CD14-positive monocyte (primary cell): ENCODE results near the gene CCP110. TPM values are rescaled to one million over a fixed set of nuclear protein-coding genes. Genes with fewer than 3 reads are reported as not detected.

ENCODE experiments used
- DNase-seq, 3 donors: peaks; one replicate each; pipeline ENCODE4 v3.0.0-alpha.2; 2011 to 2022
- H2AFZ ChIP-seq: 2 replicates; pipeline ENCODE4 v1.6.0; 2012; ENCODE audit warnings: mild to moderate bottlenecking, low read depth, low read length, inconsistent platforms; ENCODE audit not compliant: insufficient read depth, poor library complexity, severe bottlenecking
- H3K27ac ChIP-seq, 2 donors: 1 replicate in 1 of 2; 2 replicates in 1 of 2; pipeline ENCODE4 v1.5.1; 2012 to 2013; ENCODE audit warnings: low read length in 2 of 2, control low read depth in 1 of 2, inconsistent platforms in 1 of 2, low read depth in 1 of 2, mild to moderate bottlenecking in 1 of 2
- H3K27me3 ChIP-seq, 2 donors: one replicate each; pipeline versions ENCODE4 v1.6.0 to v1.6.1; 2011 to 2013; ENCODE audit warnings: low read length in 2 of 2; ENCODE audit not compliant: control insufficient read depth in 2 of 2, insufficient read depth in 2 of 2
- H3K36me3 ChIP-seq, 2 donors: replicated peaks in 1 of 2; 1 replicate in 1 of 2; 2 replicates in 1 of 2; pipeline versions ENCODE4 v1.5.1 to v1.6.1; 2012 to 2013; ENCODE audit warnings: low read length in 2 of 2, control low read depth in 1 of 2, inconsistent platforms in 1 of 2, mild to moderate bottlenecking in 1 of 2; ENCODE audit not compliant: insufficient read depth in 2 of 2, control insufficient read depth in 1 of 2
- H3K4me1 ChIP-seq, 2 donors: 1 replicate in 1 of 2; 2 replicates in 1 of 2; pipeline versions ENCODE4 v1.5.1 to v1.6.1; 2012 to 2013; ENCODE audit warnings: low read length in 2 of 2, control low read depth in 1 of 2, inconsistent platforms in 1 of 2, mild to moderate bottlenecking in 1 of 2, moderate library complexity in 1 of 2; ENCODE audit not compliant: insufficient read depth in 2 of 2, control insufficient read depth in 1 of 2
- H3K4me2 ChIP-seq: replicated peaks from 2 replicates; pipeline ENCODE3; 2012; ENCODE audit warnings: low read length, moderate library complexity, mild to moderate bottlenecking; ENCODE audit not compliant: poor library complexity, severe bottlenecking; ENCODE audit errors: extremely low read depth
- H3K4me3 ChIP-seq, 3 experiments: fragments of 200-600 bp in 1 of 3; sonication (generic) in 1 of 3; replicated peaks in 1 of 3; 1 replicate in 2 of 3; 2 replicates in 1 of 3; pipeline ENCODE4 v1.5.1; 2011 to 2013; ENCODE audit warnings: low read length in 3 of 3, mild to moderate bottlenecking in 3 of 3, control low read depth in 2 of 3, low read depth in 2 of 3, inconsistent platforms in 1 of 3, moderate library complexity in 1 of 3
- H3K79me2 ChIP-seq: 2 replicates; pipeline ENCODE4 v1.6.0; 2012; ENCODE audit warnings: mild to moderate bottlenecking, control low read depth, inconsistent platforms, low read length, moderate library complexity; ENCODE audit not compliant: insufficient read depth
- H3K9ac ChIP-seq: 2 replicates; pipeline ENCODE4 v1.6.0; 2017; ENCODE audit warnings: low read length, mild to moderate bottlenecking; ENCODE audit not compliant: insufficient read depth, poor library complexity, severe bottlenecking
- H3K9me3 ChIP-seq, 2 donors: replicated peaks in 1 of 2; 1 replicate in 1 of 2; 2 replicates in 1 of 2; pipeline versions ENCODE4 v1.5.1 to v1.6.1; 2012 to 2013; ENCODE audit warnings: low read length in 2 of 2, control low read depth in 1 of 2; ENCODE audit not compliant: control insufficient read depth in 1 of 2, insufficient read depth in 1 of 2
- H4K20me1 ChIP-seq: 2 replicates; pipeline ENCODE4 v1.6.0; 2012; ENCODE audit warnings: mild to moderate bottlenecking, low read length, control low read depth, moderate library complexity; ENCODE audit not compliant: insufficient read depth
- H3K27ac Mint-ChIP-seq, 7 donors: one replicate each; pipeline ENCODE4 v1.8.0; 2020; ENCODE audit warnings: mild to moderate bottlenecking in 7 of 7, mixed read lengths in 7 of 7, moderate library complexity in 6 of 7, inconsistent platforms in 2 of 7
- H3K27me3 Mint-ChIP-seq, 3 donors: one replicate each; pipeline ENCODE4 v1.8.0; 2021 to 2022; ENCODE audit warnings: low read depth in 3 of 3, mild to moderate bottlenecking in 3 of 3, mixed read lengths in 3 of 3, moderate library complexity in 3 of 3, inconsistent platforms in 1 of 3
- H3K36me3 Mint-ChIP-seq, 2 donors: one replicate each; pipeline ENCODE4 v1.8.0; 2020; ENCODE audit warnings: mixed read lengths in 2 of 2, inconsistent platforms in 1 of 2, mild to moderate bottlenecking in 1 of 2
- H3K4me1 Mint-ChIP-seq: one replicate; pipeline ENCODE4 v1.8.0; 2020; ENCODE audit warnings: mild to moderate bottlenecking, mixed read lengths
- H3K4me3 Mint-ChIP-seq, 2 donors: one replicate each; pipeline ENCODE4 v1.8.0; 2020; ENCODE audit warnings: mild to moderate bottlenecking in 2 of 2, mixed read lengths in 2 of 2, moderate library complexity in 1 of 2
- H3K9me3 Mint-ChIP-seq, 7 donors: one replicate each; pipeline ENCODE4 v1.8.0; 2020 to 2022; ENCODE audit warnings: mixed read lengths in 7 of 7, mild to moderate bottlenecking in 6 of 7, moderate library complexity in 6 of 7, inconsistent platforms in 2 of 7
- CTCF ChIP-seq: fragments of 200-600 bp; IDR thresholded peaks from one replicate; pipeline ENCODE4 v1.8.0; 2022; ENCODE audit warnings: antibody characterized with exemption, mild to moderate bottlenecking
- WGBS: methylation state at CpG from one replicate; pipeline ENCODE4 v1.1.5; 2013; ENCODE audit warnings: missing lambda C conversion rate; ENCODE audit not compliant: insufficient coverage; 5-methylcytosine and 5-hydroxymethylcytosine counted together
- intact Hi-C, 2 donors: fragments of 100-400 bp; cut with micrococcal nuclease; formaldehyde crosslinking; loops; one replicate each; pipeline versions ENCODE4 v1.15.0 to v1.15.1; 2023
- polyA plus RNA-seq, 3 donors: library from polyadenylated mRNA; depleted of rRNA in 1 of 3; unstranded in 2 of 3; stranded (reverse) in 1 of 3; fragments of 300-500 nt in 2 of 3; fragments of >200 nt in 1 of 3; fragmentation: Illumina TruSeq in 2 of 3; gene quantifications; 1 replicate in 2 of 3; 2 replicates in 1 of 3; pipeline ENCODE4 v1.2.3, GENCODE V29; 2012 to 2021

The CCP110 gene
- polyA plus RNA-seq, 3 donors: 3.5 to 6.2 (median 6.1) TPM

- H3K4me3 Mint-ChIP-seq: no peak overlapping the region
- Histone ChIP-seq H3K9ac (no peak overlapping the region), H4K20me1 (no peaks in the 10 kb centered on the region), H3K27ac (peak overlapping the region in 1 of 2 donors; percentile 41), H3K4me3 (no peak overlapping the region), H3K4me2 (no peak overlapping the region), H3K79me2 (no peaks in the 10 kb centered on the region), H3K36me3 (peaks cover 50 to 90% of the 10 kb centered on the region in 2 donors), H3K4me1 (no peaks in the 10 kb centered on the region), H3K9me3 (no peaks in the 10 kb centered on the region), H3K27me3 (no peaks in the 10 kb centered on the region), H2AFZ (no peak overlapping the region)
- H3K9me3 Mint-ChIP-seq: no peaks in the 10 kb centered on the region
- peak overlapping the region in 3 of 7 donors; percentile 57 to 83 (median 60) for H3K27ac Mint-ChIP-seq
- H3K4me1 Mint-ChIP-seq: peaks cover 2% of the 10 kb centered on the region
- peaks cover 0 to 4% (median 2%) of the 10 kb centered on the region in 3 donors for H3K27me3 Mint-ChIP-seq
- no peak for TF ChIP-seq CTCF
- peaks cover 72 to 91% of the 10 kb centered on the region in 2 donors for H3K36me3 Mint-ChIP-seq
- no peak for DNase-seq
- intact Hi-C loops: no loop called here
- 100% methylated on average over 1 of the region's 8 CpGs for WGBS
Measured at GRCh38 chr16:19589771-19590302, 66.1 kb downstream of the CCP110 start.

GRCh38 chr16:19595043-19595767 lies 71.5 kb downstream of the CCP110 start:
- no peak for TF ChIP-seq CTCF
- H3K9ac ChIP-seq: no peak overlapping the region
- no peak overlapping the region for H3K4me2 ChIP-seq
- Mint-ChIP-seq H3K27ac (peak overlapping the region in 5 of 7 donors; percentile 13 to 73 (median 15)), H3K4me3 (no peak overlapping the region), H3K4me1 (no peaks in the 10 kb centered on the region), H3K27me3 (peaks cover 0 to 4% (median 0%) of the 10 kb centered on the region in 3 donors), H3K9me3 (no peaks in the 10 kb centered on the region), H3K36me3 (peaks cover 75 to 88% of the 10 kb centered on the region in 2 donors)
- H3K79me2 ChIP-seq: no peaks in the 10 kb centered on the region
- peaks cover 5% of the 10 kb centered on the region for H4K20me1 ChIP-seq
- intact Hi-C loops: no loop called here
- no peak overlapping the region for H3K4me3 ChIP-seq
- no peaks in the 10 kb centered on the region for H3K4me1 ChIP-seq
- no peak overlapping the region for H3K27ac ChIP-seq
- no peaks in the 10 kb centered on the region for H3K9me3 ChIP-seq
- H3K36me3 ChIP-seq: peaks cover 52 to 96% of the 10 kb centered on the region in 2 donors
- H2AFZ ChIP-seq: no peak overlapping the region
- H3K27me3 ChIP-seq: no peaks in the 10 kb centered on the region
- 96% methylated on average over 15 of the region's 19 CpGs for WGBS
- no peak for DNase-seq
